ENCODE results near the gene PDE6G.

Gene PDE6G

GRCh38 chr17:81665205-81666091 is 9.1 kb upstream of the PDE6G start:
- intact Hi-C loops (cut with DNase I) = loop anchor here (2.0 kb wide), 1 partner anchor 29 kb away; the partner anchor contains the start of genes NPLOC4 and TSPAN10
- peak in 8 of 10 donors; percentile 28 to 93 (median 60) for DNase-seq

DNA sequence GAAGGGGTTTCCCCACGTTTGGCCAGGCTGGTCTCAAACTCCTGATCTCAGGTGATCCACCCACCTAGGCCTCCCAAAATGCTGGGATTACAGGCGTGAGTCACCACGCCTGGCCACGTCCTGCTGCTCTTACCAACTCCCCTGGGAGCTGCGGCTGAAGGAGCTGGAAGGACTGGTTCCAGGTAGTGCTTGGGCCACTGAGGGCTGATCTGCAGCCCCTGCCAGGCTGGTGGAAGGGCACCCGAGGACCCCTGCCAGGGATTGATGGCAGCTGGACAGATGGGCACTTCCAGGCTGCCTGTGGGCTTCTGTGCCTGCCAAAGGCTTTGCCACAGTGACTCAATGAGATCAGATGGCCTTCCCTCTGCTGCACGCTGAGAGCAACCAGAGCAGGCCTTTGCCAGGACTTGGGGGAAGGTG is 7.7 kb upstream of the PDE6G start:
- intact Hi-C loops (cut with DNase I) = no loop called here
- DNase-seq = no peak

DNA sequence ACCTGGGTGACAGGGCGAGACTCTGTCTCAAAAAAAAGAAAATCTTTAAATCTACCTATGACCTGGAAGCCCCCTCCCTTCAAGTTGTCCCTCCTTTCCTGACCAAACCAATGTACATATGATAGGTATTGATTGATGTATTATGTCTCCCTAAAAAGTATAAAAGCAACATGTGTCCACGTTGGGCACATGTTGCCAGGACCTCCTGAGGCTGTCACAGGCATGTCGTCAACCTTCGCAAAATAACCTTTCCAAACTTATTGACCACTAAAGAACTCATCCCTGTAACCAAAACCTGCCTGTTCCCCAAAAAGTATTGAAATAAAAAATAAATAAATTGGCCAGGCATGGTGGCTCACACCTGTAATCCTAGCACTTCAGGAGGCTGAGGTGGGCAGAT is 5.7 kb upstream of the PDE6G start:
- intact Hi-C loops (cut with DNase I) = no loop called here
- no peak for DNase-seq

- no peak for DNase-seq
- intact Hi-C loops (cut with DNase I) = no loop called here
These were observed 4.1 kb upstream of the PDE6G start for GRCh38 chr17:81660441-81660840.

- intact Hi-C loops (cut with DNase I) = no loop called here
- no peak for DNase-seq
These were observed 2.7 kb upstream of the PDE6G start for GRCh38 chr17:81659038-81659437.

- intact Hi-C loops (cut with DNase I) = no loop called here
- DNase-seq = no peak
These were observed 493 bp upstream of the PDE6G start for GRCh38 chr17:81656835-81657234.

GRCh38 chr17:81655378-81656117 is 794 bp downstream of the PDE6G start:
- intact Hi-C loops (cut with DNase I) = no loop called here
- DNase-seq = no peak

- DNase-seq = peak in 1 of 10 donors; percentile 44
- intact Hi-C loops (cut with DNase I) = no loop called here
These were observed 3.2 kb downstream of the PDE6G start for GRCh38 chr17:81652906-81653771.

DNA sequence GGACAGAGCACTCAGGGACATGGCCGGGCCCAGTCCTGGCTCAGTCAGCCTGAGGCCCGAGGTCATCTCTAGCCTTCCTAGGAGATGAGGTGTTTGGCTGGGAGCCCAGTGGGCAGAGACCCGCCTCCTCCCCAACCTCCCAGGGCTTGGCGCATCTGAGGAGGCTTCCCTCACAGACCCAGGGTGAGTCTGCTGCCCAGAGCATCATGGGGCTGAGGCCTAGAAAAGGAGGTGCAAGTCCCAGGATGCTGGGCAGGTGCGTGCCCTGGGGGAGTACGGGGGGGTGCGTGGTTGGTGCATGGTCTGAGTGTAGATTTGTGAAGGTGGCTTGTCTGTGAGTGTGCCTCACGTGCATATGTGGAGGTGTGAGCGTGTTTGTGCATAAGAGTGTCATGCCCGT is 4.7 kb downstream of the PDE6G start:
- intact Hi-C loops (cut with DNase I) = no loop called here
- no peak for DNase-seq

DNA sequence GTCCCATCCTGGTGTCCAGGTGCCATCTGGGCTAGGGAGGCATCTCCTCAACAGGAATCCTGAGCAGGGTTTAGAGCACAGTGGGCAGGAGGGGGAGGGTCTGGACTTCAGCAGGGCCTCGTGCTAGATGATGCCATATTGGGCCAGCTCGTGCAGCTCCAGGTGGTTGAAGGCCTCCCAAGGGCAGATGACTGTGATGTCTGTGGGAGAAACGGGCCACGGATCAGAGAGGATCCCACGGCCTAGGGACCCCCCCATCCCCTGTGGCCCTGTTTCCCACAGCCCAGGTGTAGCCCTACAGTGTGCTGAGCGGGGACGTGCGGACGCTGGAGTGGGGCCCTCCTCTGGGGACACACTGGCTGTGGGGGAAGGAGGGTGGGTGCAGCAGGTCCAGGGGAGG is 5.4 kb downstream of the PDE6G start:
- DNase-seq = no peak
- intact Hi-C loops (cut with DNase I) = no loop called here

DNA sequence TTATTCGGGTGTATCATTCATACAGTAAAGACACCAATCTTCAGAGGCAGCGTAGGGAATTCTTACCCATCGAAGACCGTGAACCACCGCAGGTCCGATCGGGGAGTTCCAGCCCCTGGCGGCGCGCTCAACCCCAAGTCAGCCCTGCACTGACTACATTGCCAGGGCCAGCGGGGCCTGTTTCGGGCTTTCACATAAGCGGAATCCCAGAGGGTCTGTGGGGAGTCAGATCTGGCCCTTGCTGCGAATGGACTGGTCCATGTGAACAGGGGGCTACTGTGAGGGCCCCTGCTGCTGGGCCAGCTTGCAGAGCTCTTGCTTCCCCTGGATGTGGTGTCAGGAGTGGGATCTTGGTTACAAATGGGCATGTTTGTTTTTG is 7.6 kb downstream of the PDE6G start:
- intact Hi-C loops (cut with DNase I) = no loop called here
- DNase-seq = no peak

DNA sequence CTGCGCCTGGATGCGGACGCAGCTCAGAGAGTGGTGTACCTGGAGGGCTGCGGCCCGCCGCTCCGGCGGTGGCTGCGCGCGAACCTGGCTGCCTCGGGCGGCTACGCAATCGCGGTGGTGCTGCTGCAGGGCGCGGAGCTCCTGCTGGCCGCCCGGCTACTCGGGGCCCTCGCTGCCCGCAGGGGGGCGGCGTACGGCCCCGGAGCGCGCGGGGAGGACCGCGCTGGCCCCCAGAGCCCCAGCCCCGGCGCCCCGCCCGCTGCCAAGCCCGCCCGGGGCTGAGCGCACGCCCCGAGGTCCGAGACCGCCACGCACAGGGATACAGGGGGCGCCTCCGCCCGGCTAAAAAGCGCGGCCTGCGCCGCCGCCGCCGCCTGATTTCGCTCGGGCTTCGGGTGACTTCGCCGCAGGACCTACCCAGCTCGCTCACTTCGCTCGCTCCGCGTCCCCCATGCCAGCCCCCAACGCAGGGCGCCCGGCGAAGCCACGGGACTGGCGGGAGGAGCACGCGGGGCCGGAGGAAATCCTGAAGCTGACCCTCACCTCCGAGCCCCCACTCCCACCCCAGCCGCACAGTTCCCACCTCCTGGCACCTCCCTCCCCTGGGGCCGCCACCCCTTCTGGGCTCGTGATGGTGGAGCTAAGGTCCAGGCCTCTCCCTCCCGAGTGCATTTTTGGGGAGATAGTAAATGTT is 8.2 kb downstream of the PDE6G start:
- intact Hi-C loops (cut with DNase I) = no loop called here
- DNase-seq = no peak

- intact Hi-C loops (cut with DNase I) = no loop called here
- DNase-seq = no peak
These were observed 8.7 kb downstream of the PDE6G start for GRCh38 chr17:81647640-81648012.

GRCh38 chr17:81646869-81647600 is 9.3 kb downstream of the PDE6G start:
- DNase-seq = no peak
- intact Hi-C loops (cut with DNase I) = no loop called here

DNA sequence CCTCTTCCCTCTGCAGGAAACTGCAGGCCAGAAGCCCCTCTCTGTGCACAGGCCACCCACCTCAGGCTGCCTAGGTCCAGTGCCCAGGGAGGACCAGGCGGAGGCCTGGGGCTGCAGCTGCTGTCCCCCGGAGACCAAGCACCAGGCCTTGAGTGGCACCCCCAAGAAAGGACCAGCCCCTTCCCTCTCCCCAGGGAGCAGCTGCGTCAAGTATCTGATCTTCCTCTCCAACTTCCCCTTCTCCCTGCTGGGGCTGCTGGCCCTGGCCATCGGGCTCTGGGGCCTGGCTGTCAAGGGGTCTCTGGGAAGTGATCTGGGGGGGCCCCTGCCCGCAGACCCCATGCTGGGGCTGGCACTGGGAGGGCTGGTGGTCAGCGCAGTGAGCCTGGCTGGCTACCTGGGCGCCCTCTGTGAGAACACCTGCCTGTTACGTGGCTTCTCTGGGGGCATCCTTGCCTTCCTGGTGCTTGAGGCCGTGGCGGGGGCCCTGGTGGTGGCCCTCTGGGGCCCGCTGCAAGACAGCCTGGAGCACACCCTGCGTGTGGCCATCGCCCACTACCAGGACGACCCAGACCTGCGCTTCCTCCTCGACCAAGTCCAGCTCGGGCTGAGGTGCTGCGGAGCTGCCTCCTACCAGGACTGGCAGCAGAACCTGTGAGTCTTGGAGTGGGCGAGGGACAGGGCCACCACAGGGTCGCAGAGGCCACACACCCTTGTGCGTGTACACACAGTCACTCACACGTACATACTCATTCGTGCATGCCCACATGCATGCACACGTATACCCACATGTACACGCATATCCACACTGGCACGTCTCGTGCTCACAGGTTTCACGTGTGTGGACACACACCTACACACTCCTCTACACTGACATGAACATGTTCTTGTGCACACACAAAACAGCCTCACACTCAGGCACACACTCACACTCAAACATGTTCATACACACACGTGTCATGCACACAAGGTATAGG is 11.1 kb downstream of the PDE6G start:
- intact Hi-C loops (cut with DNase I) = no loop called here
- DNase-seq = no peak

DNA sequence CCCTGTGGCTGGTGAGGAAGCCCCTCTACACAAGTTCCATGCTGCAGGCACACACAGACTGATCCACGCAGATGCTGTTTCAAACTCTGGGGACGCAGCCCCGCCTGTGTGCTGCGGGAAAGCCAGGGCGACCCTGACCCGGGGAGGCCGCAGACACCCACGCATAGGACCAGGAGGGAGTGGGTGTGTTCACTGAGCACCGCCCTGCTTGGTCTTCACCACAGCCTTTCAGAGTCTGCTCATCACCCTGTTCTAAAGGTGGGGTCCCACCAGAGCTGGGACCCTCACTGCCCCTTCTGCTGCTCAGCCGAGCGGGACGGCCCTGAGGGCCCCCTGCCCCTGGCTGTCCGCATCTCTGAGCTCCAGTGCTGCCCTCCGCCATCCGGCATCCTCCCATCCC is 11.8 kb downstream of the PDE6G start:
- intact Hi-C loops (cut with DNase I) = no loop called here
- no peak for DNase-seq

DNA sequence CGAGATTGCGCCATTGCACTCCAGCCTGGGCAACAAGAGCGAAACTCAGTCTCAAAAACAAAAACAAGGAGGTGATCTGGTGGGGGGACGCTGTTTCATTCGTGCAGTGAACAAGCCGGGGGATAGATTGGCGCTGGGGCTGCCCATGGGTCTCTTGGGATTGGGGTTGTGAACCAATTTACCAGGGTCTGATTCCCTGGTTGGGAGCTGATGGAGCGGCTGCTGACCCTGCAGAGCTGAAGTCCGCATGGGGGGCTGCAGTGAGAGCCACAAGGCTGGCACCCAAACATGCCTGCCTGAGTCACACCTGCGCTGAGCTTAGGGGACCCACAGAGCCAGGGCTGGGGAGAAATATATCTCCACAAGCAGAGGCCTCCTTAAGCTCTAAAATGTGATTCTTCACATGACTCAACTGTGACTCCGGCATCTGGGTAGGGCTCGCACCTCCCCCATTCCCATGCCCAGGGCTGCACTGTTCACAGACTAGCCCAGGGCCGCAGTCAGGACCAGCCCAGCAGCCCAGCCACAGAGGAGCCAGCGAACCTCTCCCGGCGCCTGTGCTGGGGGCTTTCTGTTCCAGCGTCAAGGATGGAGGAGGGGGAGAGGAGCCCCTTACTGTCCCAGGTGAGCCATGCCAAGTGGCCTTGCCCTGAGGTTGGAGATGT is 14.4 kb downstream of the PDE6G start:
- intact Hi-C loops (cut with DNase I) = no loop called here

DNA sequence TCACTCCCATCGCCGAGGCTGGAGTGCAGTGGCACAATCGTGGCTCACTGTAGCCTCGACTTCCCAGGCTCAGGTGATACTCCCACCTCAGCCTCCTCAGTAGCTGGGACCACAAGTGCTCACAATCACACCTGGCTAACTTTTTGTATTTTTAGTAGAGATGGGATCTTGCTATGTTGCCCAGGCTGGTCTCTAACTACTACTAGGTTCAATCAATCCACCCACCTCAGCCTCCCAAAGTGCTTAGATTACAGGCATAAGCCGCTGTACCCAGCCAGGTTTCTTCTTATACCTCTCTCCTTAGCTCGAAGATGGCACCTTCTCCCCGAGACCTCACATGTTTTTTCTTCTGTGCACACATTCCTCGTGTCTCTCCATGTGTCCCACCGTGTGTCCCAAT is 16.3 kb downstream of the PDE6G start:
- intact Hi-C loops (cut with DNase I) = no loop called here
- no peak for DNase-seq

More for the DNA sequence above, 14.4 kb downstream of the PDE6G start:
- peak in 1 of 10 donors; percentile 64 for DNase-seq

All from posterior cingulate gyrus (tissue), 11 donors.